GM13976 (cell line): ENCODE results near the gene UBQLN3.

Source experiments
- DNase-seq: peaks from one replicate; pipeline ENCODE4 v3.0.0; 2012; ENCODE audit warnings: low spot score
- in situ Hi-C: fragments of 300-500 bp; cut with MboI; formaldehyde crosslinking; loops from one replicate; pipeline ENCODE4 v1.12.0; 2022; ENCODE audit warnings: low sequenced_read_pairs, mixed read lengths, inconsistent platforms; ENCODE audit not compliant: unreplicated experiment
- TF ChIP-seq, protein P1 (sequence below): IDR thresholded peaks from 2 replicates; pipeline ENCODE4 v1.5.1; 2012; ENCODE audit warnings: borderline replicate concordance, mild to moderate bottlenecking; ENCODE audit not compliant: insufficient read depth; ENCODE audit errors: extremely low read depth, missing control alignments, control extremely low read depth

Gene UBQLN3

DNA sequence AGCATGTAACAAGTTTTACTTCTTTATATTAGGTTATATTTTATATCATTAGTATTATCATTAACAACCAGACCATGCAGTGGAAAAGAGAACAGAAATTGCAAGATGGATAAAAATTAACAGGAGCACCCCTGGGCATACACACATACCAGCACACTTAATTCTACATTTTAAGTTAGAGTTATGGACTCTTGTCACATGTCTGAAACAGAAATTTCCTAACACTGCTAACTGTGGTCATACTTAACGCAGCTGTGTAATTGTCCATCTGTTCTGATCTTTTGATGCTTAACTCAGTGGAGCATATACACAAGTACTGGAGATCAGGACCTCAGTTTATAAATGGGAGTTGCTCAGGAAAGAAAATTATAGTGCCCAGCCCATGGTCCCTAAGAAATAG lies 38.2 kb upstream of the UBQLN3 start:
- TF ChIP-seq, protein P1, sequence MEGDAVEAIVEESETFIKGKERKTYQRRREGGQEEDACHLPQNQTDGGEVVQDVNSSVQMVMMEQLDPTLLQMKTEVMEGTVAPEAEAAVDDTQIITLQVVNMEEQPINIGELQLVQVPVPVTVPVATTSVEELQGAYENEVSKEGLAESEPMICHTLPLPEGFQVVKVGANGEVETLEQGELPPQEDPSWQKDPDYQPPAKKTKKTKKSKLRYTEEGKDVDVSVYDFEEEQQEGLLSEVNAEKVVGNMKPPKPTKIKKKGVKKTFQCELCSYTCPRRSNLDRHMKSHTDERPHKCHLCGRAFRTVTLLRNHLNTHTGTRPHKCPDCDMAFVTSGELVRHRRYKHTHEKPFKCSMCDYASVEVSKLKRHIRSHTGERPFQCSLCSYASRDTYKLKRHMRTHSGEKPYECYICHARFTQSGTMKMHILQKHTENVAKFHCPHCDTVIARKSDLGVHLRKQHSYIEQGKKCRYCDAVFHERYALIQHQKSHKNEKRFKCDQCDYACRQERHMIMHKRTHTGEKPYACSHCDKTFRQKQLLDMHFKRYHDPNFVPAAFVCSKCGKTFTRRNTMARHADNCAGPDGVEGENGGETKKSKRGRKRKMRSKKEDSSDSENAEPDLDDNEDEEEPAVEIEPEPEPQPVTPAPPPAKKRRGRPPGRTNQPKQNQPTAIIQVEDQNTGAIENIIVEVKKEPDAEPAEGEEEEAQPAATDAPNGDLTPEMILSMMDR: no peak
- no peak for DNase-seq
- in situ Hi-C loops: no loop called here

DNA sequence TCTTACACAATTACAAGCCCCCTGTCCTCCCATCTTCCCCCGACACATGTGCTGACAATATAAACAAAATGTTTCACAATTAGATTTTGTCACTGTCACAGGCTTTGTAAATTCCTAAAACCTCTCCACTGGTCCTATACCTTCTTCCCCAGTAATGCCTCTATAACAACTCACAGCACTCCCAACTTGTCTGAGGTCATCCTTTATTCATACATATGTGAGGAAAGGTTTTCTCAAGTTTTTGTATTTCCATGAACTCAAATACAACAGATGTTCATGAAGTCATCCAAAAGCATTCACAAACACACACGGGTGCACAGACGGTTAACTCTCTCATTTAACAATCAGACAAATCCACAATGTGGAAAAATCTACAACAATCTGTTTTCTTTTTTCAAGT lies 36.7 kb upstream of the UBQLN3 start:
- TF ChIP-seq, protein P1: no peak
- in situ Hi-C loops: no loop called here
- DNase-seq: no peak

DNA sequence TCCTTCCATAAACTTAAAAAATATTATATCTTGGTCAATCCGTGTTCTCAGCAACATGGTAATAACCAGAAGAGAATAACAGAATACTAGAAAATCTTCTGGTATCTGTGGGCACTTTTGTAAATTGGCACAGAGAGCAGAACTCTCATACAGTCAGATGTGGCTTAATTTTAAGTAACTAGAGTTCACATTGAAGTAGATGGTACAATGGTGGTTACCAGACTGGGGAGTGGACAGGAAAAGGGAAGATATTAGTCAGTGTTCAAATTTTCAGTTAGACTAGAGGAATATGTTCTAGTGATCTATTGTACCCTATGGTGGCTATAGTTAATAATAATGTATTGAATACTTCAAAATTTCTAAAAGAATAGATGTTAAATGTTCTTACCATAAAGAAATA lies 31.7 kb upstream of the UBQLN3 start:
- DNase-seq: no peak
- in situ Hi-C loops: no loop called here
- TF ChIP-seq, protein P1: no peak

DNA sequence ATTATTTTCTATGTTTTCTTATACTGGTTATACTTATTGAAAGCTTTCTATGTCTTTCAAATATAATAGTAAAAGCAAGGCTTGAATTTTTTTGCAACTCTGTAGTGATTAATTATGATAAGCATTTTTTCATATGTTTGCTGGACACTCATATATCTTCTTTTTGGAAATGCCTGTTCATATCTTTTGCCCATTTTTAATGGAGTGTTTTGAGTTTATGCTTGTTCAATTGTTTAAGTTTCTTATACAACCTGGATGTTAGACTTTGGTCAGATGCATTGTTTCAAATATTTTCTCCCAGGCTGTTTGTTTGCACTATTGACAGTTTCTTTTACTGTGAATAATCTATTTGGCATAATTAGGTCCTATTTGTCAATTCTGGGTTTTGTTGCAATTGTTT lies 26.7 kb upstream of the UBQLN3 start:
- TF ChIP-seq, protein P1: no peak
- DNase-seq: no peak
- in situ Hi-C loops: no loop called here

DNA sequence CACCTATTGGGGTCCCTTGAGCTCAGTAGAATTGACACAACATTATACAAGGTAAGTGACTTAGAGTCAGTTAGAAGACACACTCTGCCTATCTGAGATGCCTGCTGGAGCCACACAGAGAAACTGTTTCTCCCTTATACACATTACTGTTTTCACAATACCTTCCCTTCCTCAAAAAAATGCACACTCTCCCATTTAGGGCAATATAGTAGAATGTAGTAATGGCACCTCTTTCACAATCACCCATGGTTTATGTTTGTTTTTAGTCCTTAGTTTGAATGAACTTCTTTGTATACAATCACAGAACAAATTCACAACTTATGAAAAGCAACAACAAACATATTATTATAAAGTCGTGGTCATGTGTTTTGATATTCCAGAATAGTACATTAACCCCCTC lies 24.3 kb upstream of the UBQLN3 start:
- in situ Hi-C loops: no loop called here
- TF ChIP-seq, protein P1: no peak

DNA sequence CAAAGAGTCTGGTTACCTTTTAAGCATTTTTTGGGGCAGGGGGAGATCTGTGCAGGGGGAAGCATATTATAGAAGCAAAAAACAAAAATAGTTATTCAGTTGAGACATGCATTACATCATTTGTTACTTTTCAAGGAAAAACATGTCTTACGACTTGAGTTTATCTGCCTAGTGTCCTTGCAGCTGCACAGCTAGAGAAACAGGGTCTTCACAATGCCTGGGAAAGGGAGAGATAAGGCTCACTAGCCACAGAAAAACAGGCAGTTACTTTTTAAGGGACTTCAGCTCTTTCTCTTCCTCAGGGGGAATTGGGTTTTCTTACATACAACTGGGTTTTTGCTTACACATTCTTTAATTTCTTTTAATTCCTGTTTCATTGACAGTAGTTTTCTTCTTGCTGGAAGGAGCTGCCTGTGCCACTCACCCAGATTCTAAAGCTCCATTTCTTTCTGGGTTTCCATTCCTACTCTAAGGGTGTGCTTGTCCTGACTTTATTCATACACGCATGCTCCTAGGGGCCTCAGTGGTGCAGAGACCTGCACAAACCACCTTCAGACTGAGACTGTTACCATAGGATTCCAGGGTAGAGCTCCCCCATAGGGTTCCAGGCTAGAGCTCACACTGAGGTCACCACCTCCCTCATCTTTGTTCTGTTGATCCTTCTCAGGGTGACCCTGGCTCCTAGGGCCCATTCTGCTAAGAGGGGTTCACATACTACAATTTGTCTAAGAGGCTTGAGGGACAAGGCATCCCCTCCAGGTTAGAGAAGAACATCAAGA lies 21.5 kb upstream of the UBQLN3 start:
- in situ Hi-C loops: no loop called here

More for the DNA sequence above, 24.3 kb upstream of the UBQLN3 start:
- DNase-seq: no peak

More for the DNA sequence above, 21.5 kb upstream of the UBQLN3 start:
- TF ChIP-seq, protein P1: no peak
- DNase-seq: no peak
